NCI-H460 (cell line): Measurements from ENCODE around the gene MPV17L2. TPM values are rescaled to one million over a fixed set of nuclear protein-coding genes. Genes with fewer than 3 reads are reported as not detected.

Experiments
- DNase-seq: peaks from one replicate; pipeline ENCODE4 v3.0.0-alpha.2; 2016; ENCODE audit warnings: low read depth; ENCODE audit errors: extremely low read depth
- total RNA-seq: library from RNA; depleted of rRNA; stranded (reverse); fragments of >200 nt; shearing (Covaris generic); gene quantifications from 2 replicates; pipeline ENCODE4 v1.2.3, GENCODE V29; 2014

The MPV17L2 gene
- total RNA-seq, 1 experiment from 2014 or later = 7.6 TPM

- no peak for DNase-seq
These were observed 18.7 kb downstream of the MPV17L2 start for GRCh38 chr19:18211683-18212082.

- no peak for DNase-seq
These were observed 21.9 kb downstream of the MPV17L2 start for GRCh38 chr19:18214779-18215433.

GRCh38 chr19:18216789-18217188, 23.8 kb downstream of the MPV17L2 start:
- no peak for DNase-seq

GRCh38 chr19:18218159-18218558, 25.1 kb downstream of the MPV17L2 start:
- DNase-seq = no peak

DNA sequence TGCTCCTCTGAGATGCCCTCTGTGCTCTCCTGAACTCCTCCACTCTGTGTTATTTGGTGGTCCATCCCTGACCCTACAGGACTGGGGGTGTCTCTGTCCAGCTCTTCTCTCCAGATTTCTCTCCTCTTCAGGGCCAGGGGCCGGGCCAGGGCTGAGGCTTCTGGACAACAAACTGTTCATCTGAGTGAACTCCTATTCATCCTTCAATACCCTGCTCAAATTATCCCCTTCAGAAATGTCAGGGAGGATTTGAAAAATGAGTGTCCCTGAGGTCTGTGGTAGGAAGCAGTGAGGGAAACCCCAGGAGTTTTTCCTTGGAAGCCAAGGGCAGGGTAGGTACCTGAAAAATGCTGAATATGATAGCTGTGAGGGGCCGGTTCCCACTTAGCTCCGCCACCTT, 25.6 kb downstream of the MPV17L2 start:
- DNase-seq = no peak

DNA sequence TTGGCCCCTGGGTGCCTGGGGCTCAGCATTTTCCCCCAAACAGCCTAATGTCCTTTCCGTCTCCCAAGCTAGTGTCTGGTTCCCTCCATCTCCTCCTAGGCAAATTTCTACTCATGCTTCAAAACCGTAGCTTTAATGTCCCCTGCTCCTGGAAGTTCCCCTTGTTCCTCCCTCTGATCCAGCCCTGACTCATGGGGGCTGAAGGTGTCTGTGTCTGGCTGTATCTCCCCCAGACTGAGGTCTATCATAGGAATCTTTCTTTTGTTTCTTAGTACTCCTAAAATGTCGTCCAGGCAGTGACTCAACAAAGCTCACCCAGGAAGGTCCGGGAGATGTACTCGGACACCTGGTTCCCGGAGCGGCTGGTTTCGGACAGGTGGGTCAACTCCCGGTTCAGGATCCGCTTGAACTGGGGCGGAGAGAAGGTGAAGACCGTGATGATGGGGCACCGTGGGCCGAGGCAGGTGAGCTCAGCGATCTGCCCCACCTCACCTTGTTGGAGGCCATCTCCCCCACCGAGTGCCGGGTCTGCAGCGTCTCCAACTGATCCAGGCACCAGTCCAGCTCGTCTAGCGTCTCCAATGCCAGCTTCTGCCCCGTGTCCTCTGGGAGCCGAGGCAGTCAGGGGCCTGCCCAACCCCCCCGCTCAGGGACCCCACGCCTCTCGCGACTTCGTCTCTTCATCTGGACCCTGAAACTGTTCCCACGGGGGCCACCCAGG, 27.1 kb downstream of the MPV17L2 start:
- no peak for DNase-seq

DNA sequence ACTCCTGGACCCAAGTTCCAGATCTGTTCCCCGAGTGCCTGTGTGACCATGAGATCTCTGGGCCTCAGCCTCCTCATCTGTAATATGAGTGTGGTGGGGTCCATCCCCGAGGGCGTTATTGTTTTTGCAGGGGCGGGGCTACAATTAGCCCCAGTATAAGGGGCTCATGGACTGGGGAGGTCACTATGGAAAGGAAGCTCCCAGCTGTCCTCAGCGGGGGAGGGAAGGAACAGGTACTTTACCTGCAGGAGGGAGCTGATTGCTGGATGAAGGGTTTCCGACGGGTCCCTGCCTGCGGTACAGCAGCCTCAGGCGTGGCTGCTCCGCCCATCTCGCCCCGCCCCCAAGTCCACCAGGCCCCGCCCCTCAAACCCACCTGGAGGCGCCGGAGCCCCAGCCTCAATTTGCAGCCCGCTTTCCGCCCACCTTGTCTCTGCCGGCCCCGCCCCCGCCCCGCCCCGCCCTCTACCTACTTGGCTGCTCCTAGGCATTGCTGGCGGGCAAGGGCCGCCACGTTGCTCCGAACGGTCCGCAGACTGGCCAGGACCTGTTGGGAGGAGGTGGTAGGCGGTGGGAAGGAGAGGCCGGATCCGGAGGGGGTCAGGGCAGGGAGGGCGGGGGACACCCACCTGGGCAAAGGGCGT, 27.7 kb downstream of the MPV17L2 start:
- no peak for DNase-seq

DNA sequence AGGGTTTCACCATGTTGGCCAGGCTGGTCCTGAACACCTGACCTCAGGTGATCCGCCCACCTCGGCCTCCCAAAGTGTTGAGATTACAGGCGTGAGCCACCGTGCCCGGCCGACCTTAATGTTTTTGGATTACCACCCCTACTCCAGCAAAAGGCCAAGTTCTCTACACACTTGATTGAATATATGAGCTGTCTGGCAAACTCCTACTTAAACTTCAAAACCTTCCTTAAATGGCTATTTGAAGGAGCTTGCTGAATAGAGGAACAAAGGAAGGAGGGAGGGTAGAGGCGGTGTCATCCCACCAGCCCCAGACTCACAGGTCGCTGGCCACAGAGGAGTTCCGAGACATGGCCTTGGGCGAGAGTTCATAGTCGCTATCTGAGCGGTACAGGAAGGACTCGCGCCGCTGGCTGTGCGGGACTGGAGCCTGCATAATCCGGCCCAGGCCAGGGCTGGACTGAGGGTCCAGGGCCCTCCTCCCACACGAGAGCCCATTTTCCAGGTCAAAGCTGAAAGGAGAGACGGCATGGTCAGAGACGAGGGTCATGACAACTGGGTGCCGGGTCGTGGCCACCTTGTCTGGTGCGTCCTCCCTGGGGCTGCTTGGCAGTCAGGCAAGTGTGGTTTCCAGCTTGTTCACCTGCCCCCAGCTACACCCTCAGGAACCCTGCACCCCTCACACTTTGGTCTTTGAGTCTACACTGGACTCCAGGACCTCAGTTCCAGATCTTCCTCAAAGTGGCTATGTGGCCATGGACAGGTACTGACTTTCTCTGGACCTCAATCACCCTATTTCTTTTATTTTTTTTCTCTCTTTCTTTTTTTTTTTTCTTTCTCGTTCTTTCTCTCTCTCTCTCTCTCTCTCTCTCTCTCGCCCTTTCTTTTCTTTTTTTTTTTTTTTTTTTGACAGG, 29.1 kb downstream of the MPV17L2 start:
- no peak for DNase-seq

DNA sequence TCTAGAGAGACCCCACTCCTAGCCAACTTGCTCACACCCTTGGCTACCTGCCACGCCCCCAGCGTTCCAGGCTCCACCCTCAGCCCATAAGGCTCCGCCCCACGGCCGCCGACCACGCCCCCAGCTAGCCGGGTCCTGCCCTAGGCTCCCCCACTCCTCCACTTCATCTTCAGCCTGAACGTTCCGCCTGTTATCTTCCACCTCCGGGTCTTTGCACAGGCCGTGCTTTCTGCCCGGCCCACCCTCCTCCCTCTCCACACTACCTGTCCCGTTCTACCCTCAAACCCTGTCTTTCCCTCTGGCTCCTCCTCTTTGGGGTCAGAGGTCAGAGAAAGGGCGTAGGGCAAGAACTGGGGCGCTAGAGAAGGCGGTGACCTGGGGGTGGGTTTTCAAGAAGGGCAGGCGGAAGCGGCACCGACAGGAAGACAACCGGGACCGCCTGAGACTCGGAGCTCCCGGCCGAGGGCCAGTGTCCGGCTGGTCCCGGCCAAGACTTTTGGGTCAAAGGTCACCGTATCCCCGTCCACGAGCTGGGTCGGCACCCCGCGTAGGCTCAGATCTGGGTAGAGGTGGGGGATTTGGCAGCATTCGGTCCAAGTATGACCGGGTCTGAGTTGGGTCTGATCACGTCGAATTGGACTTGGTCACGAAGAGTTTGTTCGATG, 31.0 kb downstream of the MPV17L2 start:
- DNase-seq = no peak

DNA sequence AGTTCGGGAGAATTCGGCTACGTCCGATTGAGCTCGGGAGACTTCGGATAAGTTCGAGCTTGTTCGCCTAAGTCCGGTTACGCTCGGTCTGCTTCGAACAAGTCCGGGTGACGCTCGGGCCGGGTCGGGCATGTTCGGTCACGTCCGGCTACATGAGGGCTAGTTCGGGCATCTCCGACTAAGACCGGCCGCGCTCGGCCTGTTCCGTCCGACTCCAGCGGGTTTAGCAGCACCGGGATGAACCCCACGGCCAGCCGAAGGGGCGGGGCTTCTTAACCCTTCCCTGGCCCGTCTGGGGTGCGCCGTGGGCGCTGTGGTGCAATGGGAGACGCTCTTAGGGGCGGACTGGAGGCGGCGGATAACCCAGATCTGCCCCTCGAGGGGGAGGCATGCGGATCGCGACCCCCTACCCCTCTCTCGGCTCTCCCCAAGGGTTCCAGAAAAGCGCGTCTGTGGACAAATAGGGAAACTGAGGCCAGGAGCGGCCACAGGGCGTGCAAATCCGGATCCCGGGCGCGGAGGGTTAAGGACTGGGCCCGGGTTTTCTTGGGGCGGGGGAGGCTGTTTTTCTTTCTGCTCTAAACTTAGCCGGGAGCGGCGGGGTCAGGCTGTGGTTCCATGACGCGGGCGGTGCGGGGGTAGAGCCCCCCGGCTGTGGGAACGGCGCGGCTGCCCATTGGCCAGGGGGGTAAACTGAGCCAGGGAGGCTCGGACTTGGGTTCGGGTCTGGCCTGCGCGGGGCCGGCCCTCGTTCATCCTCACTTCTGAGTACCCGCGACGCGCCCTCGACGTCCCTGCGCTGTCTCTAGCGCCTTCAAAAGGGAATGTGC, 31.7 kb downstream of the MPV17L2 start:
- DNase-seq = peak; percentile 95

GRCh38 chr19:18225355-18225701, 32.3 kb downstream of the MPV17L2 start:
- no peak for DNase-seq

GRCh38 chr19:18225702-18226468, 32.9 kb downstream of the MPV17L2 start, which contains the start of gene PDE4C:
PDE4C (minus strand) TSS chr19:18226438; CDS start chr19:18226415, 23 bp downstream.
- no peak for DNase-seq

- no peak for DNase-seq
These were observed 34.1 kb downstream of the MPV17L2 start for GRCh38 chr19:18226956-18227780.

DNA sequence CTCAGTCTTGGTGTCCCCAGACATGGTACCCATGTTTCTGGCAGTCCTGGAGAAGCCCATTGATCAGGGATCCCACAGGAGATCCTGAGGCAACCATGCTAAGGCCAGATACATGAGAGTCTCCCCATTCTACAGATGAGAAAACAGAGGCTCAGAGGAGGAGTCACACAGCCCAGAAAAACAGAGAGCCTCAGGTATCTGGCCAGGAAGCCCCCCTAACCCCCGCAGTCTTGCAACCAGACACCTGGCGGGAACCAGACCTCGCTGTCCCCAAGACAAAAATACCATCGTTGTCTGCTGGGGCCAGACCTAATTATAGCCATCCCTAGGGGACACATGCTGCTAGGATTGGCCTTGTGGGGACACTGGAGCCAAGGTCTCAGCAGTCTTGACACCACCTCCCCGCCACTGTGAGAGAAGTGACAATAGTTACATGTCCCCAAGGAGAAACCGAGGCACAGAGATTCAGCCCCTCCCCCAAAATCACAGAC, 34.8 kb downstream of the MPV17L2 start:
- no peak for DNase-seq

GRCh38 chr19:18229474-18229873, 36.5 kb downstream of the MPV17L2 start:
- no peak for DNase-seq

DNA sequence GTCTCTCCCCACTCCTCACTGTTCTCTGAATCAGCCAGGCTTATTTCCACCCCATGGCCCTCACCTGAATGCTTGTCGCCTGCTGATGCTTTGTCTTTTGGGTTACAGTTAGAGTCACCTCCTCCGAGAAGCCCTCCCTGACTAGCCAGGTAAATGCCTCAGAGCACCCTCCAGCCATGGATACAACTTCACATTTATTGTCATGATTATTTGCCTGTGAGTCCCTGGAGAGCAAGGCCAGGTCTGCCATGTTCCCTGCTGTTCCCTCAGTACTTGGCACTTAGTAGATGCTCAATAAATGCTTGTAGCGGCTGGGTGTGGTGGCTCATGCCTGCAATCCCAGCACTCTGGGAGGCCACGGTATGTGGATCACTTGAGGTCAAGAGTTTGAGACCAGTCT, 36.9 kb downstream of the MPV17L2 start:
- DNase-seq = no peak

DNA sequence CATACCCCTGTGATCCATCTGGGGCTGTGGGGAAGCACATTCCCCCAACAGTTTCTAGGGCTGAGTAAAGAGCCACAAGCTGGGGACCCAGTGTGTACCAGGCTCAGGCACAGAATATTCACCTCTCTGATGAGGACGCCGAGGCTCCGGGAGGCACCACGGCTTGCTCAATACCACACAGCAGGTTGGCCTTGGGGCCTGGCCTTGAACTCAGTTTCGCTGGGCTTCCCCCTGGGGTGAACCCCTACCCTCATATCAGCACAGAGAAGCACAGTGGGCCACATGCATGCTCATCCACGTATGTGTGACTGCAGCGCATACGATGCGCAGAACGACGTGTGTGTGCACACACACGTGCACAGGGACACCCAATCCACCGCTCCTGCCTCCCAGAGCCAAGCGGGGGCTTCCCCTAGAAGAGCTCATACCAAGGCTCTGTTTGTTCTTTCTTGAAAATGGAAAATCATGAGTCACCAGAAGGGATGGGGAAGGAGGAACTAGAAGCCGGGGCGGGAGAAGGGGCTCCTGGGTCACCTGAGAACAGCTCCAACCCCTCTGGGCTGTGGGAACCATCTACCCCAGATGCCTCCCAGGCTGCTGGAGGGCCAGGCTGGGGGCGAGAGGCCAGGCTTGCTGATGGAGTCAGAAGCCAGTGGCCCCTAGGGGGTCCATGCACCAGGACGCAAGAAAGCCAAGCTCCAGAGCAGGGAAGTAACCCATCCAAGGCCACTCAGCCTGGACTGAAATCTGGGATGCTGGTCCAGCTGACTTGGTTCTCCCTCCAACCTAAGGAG, 38.1 kb downstream of the MPV17L2 start:
- DNase-seq = no peak
